GM08714 (cell line): ENCODE results near the gene MEGF8.

ENCODE experiments used
- H3K4me3 ChIP-seq: fragments of 200-500 bp; sonication (Bioruptor generic); 2 replicates; pipeline ENCODE4 v1.5.1; 2014; ENCODE audit warnings: mild to moderate bottlenecking, low read length, inconsistent platforms
- ZNF274 ChIP-seq: IDR thresholded peaks from 2 replicates; pipeline ENCODE4 v1.6.1; 2012; ENCODE audit warnings: mild to moderate bottlenecking, low read depth, low read length

Gene MEGF8

DNA sequence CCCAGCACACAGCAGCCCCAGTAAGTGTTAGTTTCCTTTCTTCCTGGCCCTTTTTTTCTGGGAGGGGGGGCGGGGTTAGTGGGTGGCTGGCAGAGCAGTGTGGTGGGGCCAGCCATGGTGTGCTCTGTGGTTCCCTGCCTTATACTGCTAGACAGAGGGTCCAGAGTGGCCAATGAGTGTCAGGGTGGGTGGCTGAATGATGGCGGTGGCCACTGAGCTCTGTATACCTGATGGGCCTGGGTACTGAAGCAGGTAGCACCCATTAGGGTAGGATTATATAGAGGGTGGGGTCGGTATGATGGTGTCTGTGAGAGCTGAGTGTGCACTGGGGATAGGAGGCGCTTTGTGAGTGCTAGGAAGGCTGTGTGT lies 42.6 kb upstream of the MEGF8 start:
- no peak for TF ChIP-seq ZNF274
- H3K4me3 ChIP-seq: peak overlapping the region; percentile 55; the same call in 1 of the 2 replicates

DNA sequence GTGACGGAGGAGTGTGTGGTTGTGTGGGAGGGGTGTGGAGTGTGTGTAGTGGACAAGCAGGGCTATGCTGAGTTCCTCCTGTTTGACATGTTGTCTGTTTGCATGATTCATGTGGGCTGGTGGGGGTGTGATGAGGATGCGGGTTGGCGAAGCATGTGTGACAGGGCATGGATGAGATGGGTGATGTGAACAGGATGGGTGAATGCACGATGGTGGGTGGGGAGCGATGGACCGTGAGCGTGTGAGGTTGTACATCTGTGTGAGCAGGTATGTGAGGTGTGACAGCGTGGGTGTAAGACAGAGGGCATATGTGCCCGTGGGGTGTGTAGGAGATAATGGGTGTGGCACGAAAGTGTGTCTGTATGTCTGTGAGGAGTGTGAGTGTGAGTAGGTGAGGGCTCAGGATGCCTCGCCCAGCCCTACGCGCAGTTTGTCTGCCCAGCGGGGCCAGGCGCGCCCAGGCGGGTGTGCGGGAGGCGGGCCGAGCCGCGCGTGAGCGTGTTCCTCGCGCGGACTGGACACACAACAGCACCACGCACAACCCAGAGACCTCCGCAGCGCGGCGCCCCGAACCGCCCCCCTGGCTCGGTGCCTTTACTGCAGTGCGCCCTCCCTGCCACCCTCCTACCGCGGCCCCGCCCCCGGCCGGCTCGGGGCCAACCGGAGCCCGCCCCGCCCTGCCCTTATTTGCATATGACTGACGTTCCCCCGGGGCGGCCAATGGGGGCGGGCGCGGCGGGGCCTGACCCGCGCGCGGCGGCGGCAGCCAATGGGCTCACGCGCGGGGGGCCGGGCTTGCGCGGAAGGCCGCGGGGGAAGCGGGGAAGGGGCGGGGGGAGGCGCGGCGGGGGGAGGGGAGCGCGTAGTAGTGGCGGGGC lies 42.0 kb upstream of the MEGF8 start:
- H3K4me3 ChIP-seq: peak overlapping the region; percentile 55; the same call in 1 of the 2 replicates
- TF ChIP-seq ZNF274: no peak

DNA sequence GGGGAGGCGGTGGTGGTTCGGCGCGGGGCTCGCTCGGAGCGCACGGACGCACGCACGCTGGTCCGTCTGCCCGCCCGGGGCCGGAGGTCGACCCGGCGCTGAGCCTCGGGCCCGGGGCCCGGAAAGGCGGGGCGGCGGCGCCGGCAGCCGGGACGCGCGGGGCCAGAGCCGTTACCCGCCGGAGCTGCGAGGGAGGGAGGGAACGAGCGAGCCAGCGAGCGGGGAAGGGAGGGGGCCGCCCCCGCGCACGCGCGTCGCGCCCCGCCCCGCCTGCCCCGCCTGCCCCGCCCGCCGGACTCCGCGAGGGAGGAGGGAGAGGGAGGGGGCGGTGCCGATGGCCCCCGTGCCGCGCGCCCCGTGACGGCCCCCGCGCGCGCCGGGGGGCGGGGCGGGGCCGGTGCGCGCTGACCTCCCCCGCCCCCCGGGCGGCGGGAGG lies 41.4 kb upstream of the MEGF8 start:
- peak overlapping the region; percentile 38; the same call in 1 of the 2 replicates for H3K4me3 ChIP-seq
- no peak for TF ChIP-seq ZNF274

DNA sequence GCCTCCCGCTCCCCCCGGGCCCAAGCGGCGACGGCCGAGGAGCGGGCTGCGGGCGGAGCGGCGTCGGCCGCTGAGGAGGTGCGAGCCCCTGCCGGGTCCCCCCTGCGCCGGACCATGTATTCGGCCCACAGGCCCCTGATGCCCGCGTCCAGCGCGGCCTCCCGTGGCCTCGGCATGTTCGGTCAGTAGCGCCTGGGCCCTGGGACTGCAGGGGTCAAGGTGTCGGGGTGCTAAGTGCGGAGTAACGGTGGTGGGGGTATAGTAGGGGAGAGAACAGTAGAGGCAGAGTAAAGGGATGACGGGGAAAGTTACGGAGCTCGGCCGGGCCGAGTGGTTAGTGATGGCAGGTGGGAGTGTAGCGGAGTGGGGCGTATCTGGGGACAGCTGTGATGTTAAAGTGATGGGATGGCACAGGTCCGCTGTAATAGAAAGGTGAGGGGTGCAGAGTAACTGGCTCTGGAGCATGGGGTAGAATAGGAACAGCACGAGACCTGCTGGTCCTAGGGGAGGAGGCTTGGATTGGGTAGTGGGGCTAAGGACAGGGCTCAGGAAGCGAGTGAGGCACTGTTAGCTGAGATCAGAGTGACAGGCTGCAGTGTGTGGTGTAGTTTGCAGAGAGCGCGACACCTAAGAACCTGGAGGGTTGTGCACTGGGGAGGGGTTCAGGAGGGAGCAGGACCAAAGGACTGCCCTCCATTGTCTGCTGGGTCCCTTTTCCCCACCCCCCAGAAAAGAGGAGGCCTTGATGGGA lies 40.7 kb upstream of the MEGF8 start:
- TF ChIP-seq ZNF274: no peak
- peak overlapping the region; percentile 76 for H3K4me3 ChIP-seq

DNA sequence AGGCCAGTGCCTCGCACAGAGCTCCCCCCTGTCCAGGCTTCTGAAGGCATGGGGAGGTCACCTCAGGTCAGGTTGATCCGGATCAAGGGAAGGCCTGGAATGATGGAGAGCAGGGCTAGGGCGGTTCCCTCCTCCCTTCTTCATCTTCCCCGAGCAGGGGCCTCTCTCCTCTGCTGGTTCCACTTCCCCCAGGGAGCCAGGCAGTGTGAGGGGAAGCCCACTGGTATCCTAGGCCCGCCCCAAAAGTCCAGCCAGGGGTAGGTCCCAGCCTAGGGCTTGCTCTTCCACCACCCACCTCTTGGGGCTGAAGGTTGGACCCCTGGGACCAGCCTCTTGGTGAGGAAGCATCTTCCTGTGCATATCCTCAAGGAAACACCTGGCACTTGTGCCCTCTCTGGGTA lies 39.9 kb upstream of the MEGF8 start:
- H3K4me3 ChIP-seq: peak overlapping the region; percentile 76; the same call in 1 of the 2 replicates

DNA sequence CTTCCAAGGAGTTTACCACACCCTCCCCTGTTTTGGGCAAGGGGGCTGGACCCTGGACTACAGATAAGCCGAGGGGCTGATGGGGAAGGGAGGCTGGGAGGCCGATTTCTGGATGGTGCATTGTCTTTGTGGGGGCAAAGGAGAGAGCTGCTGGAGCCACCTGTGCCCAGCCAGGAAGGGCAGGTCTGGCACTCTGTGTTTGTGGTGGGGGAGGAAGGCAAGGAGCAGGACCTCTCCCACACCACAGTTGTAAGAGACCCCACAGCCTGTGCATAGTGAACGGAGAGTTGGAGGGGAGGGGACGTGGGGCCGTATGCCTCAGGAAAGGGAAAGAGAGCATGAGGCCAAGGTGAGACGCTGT lies 39.5 kb upstream of the MEGF8 start:
- no peak for TF ChIP-seq ZNF274
- peak overlapping the region; percentile 76; the same call in 1 of the 2 replicates for H3K4me3 ChIP-seq

More for the DNA sequence above, 39.9 kb upstream of the MEGF8 start:
- no peak for TF ChIP-seq ZNF274

DNA sequence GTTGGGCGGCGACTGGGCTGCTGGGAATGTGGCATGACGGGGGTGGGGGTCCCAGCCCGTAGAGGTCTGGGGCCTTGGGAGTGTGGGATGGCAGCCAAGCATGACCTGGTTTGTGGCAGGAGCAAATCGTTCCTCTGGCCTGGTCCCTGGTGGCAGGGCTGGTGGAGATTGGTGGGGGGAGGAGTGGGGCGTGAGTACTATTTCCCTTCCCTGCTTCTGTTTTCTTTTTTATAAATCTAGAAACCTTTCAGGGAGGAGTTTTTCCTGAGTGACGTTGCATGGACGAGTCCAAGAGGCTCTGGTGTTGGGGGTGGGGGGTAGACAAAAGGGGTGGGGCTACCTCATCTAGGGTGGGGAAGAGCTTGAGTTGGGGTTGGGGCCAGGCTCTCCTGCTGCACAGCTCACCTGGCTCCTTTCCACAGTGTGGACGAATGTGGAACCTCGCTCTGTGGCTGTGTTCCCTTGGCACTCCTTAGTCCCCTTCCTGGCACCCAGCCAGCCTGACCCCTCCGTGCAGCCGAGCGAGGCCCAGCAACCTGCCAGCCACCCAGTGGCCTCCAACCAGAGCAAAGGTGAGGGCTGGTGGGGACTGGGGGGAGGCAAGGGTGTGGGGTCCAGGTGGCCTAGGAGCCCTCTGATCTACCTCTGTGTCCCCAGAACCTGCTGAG lies 39.0 kb upstream of the MEGF8 start:
- no peak for TF ChIP-seq ZNF274
- peak overlapping the region; percentile 76; the same call in 1 of the 2 replicates for H3K4me3 ChIP-seq

DNA sequence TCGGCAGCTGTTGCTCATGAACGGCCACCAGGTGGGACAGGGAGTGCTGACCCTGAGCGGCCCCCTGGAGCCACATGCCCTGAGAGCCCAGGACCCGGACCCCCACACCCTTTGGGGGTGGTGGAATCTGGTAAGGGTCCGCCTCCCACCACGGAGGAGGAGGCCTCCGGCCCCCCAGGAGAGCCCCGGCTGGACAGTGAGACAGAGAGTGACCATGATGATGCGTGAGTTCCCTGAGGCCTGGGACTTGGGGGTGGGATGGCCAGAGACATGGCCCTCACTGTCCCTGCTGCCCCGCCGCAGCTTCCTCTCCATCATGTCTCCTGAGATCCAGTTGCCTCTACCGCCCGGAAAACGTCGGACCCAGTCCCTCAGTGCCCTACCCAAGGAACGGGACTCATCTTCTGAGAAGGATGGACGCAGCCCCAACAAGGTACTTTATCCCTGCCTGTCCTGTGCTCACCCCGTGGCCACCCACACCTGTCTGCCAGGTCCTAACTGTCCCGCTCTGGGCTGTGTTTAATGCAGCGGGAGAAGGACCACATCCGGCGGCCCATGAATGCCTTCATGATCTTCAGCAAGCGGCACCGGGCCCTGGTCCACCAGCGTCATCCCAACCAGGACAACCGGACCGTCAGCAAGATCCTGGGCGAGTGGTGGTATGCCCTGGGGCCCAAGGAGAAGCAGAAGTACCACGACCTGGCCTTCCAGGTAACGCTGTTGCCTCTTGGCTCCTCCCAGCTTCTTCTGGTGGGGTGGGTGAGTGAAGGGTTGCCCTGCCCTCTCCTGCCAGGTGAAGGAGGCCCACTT lies 38.2 kb upstream of the MEGF8 start:
- TF ChIP-seq ZNF274: no peak
- H3K4me3 ChIP-seq: no peak overlapping the region

DNA sequence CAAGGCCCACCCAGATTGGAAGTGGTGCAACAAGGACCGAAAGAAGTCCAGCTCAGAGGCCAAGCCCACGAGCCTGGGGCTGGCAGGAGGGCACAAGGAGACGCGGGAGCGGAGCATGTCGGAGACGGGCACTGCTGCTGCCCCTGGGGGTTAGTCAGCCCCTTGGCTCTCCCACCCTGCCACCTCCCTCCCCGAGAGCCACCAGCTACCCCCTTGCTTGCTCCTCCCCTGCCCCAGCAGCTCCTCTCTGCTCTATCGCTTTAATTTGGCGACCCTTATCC lies 37.7 kb upstream of the MEGF8 start:
- TF ChIP-seq ZNF274: no peak
- H3K4me3 ChIP-seq: no peak overlapping the region

DNA sequence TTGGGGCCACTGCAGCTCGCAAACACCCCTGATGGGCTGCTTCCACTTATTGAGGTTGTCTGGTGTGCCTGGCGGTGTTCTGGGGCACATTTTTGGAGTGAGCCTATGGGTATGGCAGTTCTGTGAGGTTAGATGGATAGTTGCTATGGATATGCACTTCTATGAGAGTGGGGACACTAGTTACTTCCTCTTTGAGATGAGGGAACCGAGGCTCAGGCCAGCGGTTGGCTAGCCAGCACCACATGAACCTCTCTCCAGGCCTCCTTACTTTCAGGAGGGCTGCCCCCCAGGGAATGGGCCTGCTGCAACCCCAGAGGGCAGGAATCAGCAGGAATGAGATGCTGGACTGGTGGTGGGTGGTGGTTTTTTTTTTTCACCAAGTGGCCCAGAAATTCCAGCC lies 37.0 kb upstream of the MEGF8 start:
- TF ChIP-seq ZNF274: no peak
- no peak overlapping the region for H3K4me3 ChIP-seq

DNA sequence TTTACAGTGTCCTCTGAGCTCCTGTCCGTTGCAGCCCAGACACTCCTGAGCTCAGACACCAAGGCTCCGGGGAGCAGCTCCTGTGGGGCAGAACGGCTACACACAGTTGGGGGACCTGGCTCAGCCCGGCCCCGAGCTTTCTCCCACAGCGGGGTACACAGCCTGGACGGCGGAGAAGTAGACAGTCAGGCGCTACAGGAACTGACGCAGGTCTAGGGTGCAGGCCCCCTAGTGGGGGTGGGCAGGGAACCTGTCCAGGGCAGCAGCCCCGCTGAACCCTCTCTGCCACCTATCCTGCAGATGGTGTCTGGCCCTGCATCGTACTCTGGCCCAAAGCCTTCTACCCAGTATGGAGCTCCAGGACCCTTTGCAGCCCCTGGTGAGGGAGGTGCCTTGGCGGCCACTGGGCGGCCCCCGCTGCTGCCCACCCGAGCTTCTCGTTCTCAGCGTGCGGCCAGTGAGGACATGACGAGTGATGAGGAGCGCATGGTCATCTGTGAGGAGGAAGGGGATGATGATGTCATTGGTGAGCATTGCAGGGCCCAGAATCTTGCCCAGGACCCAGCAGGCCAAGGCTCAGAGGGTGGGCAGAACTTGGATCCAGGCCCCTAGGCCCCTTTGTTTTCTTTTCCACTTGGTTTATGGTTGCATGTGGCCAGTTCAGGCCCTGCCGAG lies 36.4 kb upstream of the MEGF8 start:
- H3K4me3 ChIP-seq: no peak overlapping the region
- no peak for TF ChIP-seq ZNF274

DNA sequence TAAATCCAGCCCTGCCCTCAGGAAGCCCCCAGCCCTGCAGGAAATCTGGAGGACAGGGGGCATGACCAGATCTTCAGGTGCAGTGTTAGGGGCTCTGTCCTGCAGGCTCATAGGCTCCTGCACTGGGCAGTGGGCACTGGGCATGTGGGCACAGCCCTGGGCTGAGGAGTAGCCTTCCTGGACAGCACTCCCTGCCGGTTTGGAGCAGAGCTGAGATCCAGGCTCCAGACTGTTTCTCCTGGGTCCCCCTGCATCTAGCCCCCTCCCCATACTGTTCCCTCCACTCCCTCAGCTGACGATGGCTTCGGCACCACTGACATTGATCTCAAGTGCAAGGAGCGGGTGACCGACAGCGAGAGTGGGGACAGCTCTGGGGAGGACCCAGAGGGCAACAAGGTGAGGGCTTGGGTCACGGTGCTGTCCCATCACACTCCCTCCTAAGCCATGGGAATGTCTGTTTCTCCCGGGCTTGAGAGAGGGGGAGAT lies 35.8 kb upstream of the MEGF8 start:
- TF ChIP-seq ZNF274: no peak
- H3K4me3 ChIP-seq: no peak overlapping the region

DNA sequence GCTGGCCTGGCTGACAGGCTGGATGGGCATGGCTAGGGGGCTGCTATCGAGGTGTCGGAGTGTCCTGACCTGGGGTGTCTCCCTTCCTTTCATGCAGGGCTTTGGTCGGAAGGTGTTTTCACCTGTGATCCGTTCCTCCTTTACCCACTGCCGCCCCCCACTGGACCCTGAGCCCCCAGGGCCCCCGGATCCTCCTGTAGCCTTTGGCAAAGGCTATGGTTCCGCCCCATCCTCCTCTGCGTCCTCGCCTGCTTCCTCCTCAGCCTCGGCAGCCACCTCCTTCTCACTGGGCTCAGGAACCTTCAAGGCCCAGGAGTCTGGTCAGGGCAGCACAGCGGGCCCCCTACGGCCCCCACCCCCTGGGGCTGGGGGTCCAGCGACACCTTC lies 35.3 kb upstream of the MEGF8 start:
- no peak for TF ChIP-seq ZNF274
- no peak overlapping the region for H3K4me3 ChIP-seq
